IPS DF 19.7 (cell line): ENCODE results near the gene PEX13.

Experiments used
- DNase-seq: peaks from one replicate; pipeline ENCODE4 v3.0.0-alpha.2; 2013; ENCODE audit warnings: low read depth, low spot score

PEX13 gene

DNA sequence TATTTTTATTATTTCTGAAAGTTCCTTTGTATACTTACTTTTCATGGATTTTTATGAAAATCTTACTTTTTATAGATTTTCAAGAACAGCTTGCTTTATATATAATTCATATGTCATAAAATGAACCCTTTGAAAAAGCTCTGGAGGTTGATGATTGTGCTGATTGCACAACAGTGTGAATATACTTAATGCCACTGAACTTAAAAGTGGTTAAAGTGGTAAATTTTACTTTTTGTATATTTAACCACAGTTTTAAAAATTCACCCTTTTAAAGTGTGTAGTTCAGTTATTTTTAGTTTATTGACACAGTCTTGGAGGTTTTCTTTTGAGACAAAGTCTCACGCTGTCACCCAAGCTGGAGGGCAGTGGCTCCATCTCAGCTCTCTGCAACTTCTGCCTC, 56.6 kb downstream of the PEX13 start:
- no peak for DNase-seq

DNA sequence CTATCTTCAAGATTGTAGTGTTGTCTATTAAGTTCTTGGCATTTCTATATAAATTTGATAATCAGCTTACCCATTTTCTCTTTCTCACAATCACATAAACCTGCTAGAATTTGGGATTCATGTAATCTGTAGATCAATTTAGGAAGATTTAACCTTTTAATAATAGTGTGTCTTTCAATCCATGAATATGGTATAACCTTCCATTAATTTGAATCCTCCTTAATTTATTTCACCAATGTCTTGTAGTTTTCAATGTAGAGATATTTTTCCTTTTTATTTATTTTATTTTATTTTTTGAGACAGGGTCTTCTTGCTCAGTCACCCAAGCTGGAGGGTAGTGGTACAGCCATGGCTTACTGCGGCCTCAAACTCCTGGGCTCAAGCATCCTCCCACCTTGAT, 68.4 kb downstream of the PEX13 start:
- no peak for DNase-seq

DNA sequence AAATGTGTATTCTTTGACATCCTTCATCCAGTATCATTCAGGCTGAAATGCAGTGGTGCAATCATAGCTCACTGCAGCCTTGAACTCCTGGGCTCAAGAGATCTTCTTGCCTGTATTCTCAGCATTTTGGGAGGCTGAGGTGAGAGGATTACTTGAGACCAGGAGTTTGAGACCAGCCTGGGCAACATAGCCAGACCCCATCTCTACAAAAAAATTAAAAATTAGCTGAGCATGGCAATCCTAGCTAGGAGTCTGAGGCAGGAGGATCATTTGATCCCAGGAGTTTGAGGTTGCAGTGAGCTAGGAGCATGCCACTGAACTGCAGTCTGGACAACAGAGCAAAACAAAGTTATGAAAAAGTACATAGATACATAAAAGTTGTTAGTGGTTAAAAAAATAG, 72.3 kb downstream of the PEX13 start:
- DNase-seq, result no peak

DNA sequence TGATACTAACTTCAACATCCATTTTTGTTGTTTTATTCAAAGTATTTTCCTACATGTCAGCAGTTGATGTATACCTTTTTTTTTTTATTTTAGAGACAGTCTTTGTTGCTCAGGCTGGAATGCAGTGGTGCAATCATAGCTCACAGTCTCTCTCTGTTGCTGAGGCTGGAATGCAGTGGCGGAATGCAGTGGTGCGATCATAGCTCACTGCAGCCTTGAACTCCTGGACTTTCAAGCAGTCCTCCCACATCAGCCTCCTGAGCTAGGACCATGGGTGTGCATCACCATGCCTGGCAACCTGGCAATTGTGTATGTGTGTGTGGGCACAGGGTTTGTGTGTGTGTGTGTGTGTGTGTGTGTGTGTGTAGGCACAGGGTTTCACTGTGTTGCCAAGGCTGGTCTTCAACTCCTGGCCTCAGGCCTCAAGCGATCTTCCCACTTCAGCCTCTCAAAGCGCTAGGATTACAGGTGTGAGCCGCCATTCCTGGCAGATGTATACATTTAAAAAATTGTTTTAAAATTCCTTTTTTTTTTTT, 72.9 kb downstream of the PEX13 start:
- DNase-seq, result no peak

DNA sequence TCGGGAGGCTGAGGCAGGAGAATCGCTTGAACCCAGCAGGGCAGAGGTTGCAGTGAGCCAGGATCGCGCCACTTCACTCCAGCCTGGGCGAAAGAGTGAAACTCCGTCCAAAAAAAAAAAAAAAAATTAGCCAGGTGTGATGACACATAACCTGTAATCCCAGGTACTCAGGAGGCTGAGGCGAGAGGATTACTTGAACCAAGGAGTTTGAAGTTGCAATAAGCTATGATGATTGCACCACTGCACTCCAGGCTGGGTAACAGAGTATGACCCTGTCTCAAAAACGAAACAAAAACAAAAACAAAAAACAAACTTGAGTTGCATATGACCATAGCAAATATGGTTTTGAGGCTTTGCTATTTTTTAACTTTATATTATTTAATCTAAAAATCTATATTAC, 74.0 kb downstream of the PEX13 start:
- DNase-seq, result no peak

DNA sequence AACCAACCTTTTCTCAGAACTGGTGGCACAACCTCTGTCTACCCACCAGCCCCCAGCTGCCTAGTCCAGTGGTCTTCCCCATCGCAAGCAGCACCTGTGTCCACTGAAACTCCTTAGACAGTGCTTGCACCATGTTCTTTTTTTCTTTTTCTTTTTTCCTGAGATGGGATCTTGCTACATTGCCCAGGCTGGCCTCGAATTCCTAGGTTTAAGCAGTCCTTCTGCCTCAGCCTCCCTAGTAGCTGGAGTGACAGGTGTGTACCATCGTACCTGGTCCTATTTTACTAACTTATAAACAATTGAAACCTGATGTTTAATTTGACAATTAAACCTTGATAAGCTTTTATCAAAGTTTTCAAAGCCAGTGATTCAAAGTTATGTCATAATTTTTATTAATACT, 78.9 kb downstream of the PEX13 start:
- no peak for DNase-seq

DNA sequence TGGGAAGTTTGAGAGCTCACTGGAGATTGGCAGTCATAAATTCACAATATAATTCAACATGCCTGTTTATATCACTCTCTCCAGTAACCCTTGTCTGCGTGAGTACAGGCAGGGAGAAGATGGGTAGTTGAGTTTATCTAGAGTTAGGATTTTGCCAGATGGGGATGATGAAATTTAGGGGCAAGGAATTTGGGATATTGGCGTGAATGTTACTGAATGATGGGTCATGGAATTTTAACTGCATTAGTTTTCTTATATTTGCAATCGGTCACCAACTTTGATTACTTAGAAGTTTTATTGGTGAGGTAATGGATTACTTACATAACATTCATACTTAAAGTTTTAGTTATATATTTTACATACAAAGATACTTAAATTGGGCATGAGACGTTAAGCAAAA, 83.3 kb downstream of the PEX13 start:
- no peak for DNase-seq
